Liver (tissue), 9 donors: ENCODE measurements around the gene CRB1. TPM values are rescaled to one million over a fixed set of nuclear protein-coding genes. Genes with fewer than 3 reads are reported as not detected.

Source experiments
- DNase-seq: peaks from one replicate; pipeline ENCODE4 v3.0.0-alpha.2; 2017; ENCODE audit warnings: low spot score
- H3K27ac ChIP-seq, 2 donors: one replicate each; pipeline ENCODE4 v1.7.0; 2013; ENCODE audit warnings: inconsistent platforms in 2 of 2, low read length in 2 of 2, control low read depth in 1 of 2, low read depth in 1 of 2, mild to moderate bottlenecking in 1 of 2
- H3K27me3 ChIP-seq, 4 donors: one replicate each; pipeline versions ENCODE4 v1.6.1 to v1.7.0; 2013; ENCODE audit warnings: low read length in 3 of 4, inconsistent platforms in 1 of 4, mild to moderate bottlenecking in 1 of 4, moderate library complexity in 1 of 4; ENCODE audit not compliant: control insufficient read depth in 4 of 4, insufficient read depth in 4 of 4
- H3K36me3 ChIP-seq, 4 donors: one replicate each; pipeline versions ENCODE4 v1.6.1 to v1.7.0; 2013; ENCODE audit warnings: low read length in 3 of 4, mild to moderate bottlenecking in 3 of 4, low read depth in 1 of 4, moderate library complexity in 1 of 4; ENCODE audit not compliant: control insufficient read depth in 4 of 4, insufficient read depth in 3 of 4
- H3K4me1 ChIP-seq, 4 donors: one replicate each; pipeline versions ENCODE4 v1.6.1 to v1.7.0; 2013; ENCODE audit warnings: low read length in 3 of 4, mild to moderate bottlenecking in 3 of 4, moderate library complexity in 1 of 4; ENCODE audit not compliant: control insufficient read depth in 4 of 4, insufficient read depth in 4 of 4
- H3K4me3 ChIP-seq, 3 donors: one replicate each; pipeline versions ENCODE4 v1.6.1 to v1.7.0; 2013; ENCODE audit warnings: low read length in 3 of 3, control low read depth in 1 of 3, low read depth in 1 of 3, mild to moderate bottlenecking in 1 of 3
- H3K9ac ChIP-seq, 2 donors: one replicate each; pipeline ENCODE4 v1.7.0; 2013; ENCODE audit warnings: low read length in 2 of 2, mild to moderate bottlenecking in 2 of 2, moderate library complexity in 2 of 2, control low read depth in 1 of 2, low read depth in 1 of 2
- H3K9me3 ChIP-seq, 4 donors: one replicate each; pipeline versions ENCODE4 v1.6.1 to v1.7.0; 2013; ENCODE audit warnings: low read length in 3 of 4; ENCODE audit not compliant: control insufficient read depth in 4 of 4
- EGR1 ChIP-seq, 2 donors: IDR thresholded peaks; 2 replicates each; pipeline ENCODE4 v1.6.1; 2016 to 2018; ENCODE audit warnings: antibody characterized with exemption in 2 of 2, low read depth in 2 of 2
- FOXA1 ChIP-seq: IDR thresholded peaks from 2 replicates; pipeline ENCODE4 v1.6.1; 2016; ENCODE audit warnings: antibody characterized with exemption
- FOXA2 ChIP-seq: IDR thresholded peaks from 2 replicates; pipeline ENCODE4 v1.6.1; 2016; ENCODE audit warnings: antibody characterized with exemption
- GABPA ChIP-seq, 2 donors: IDR thresholded peaks in 1 of 2; conservative IDR thresholded peaks in 1 of 2; 2 replicates each; pipeline ENCODE4 v1.6.1; 2016; ENCODE audit warnings: antibody characterized with exemption in 2 of 2, mild to moderate bottlenecking in 1 of 2, moderate library complexity in 1 of 2
- HNF4A ChIP-seq, 2 donors: conservative IDR thresholded peaks; 2 replicates each; pipeline ENCODE4 v1.6.1; 2016; ENCODE audit warnings: antibody characterized with exemption in 2 of 2, mild to moderate bottlenecking in 2 of 2
- HNF4G ChIP-seq: IDR thresholded peaks from 2 replicates; pipeline ENCODE4 v1.6.1; 2016; ENCODE audit warnings: antibody characterized with exemption
- JUND ChIP-seq, 2 donors: IDR thresholded peaks; 2 replicates each; pipeline ENCODE4 v1.6.1; 2016; ENCODE audit warnings: antibody characterized with exemption in 2 of 2
- NR2F2 ChIP-seq: IDR thresholded peaks from 2 replicates; pipeline ENCODE4 v1.6.1; 2016; ENCODE audit warnings: antibody characterized with exemption
- RAD21 ChIP-seq, 2 donors: IDR thresholded peaks; 2 replicates each; pipeline ENCODE4 v1.6.1; 2016; ENCODE audit warnings: antibody characterized with exemption in 2 of 2, mild to moderate bottlenecking in 2 of 2
- RXRA ChIP-seq, 2 donors: IDR thresholded peaks; 2 replicates each; pipeline ENCODE4 v1.6.1; 2017 to 2018; ENCODE audit warnings: antibody characterized with exemption in 2 of 2, mild to moderate bottlenecking in 1 of 2
- SP1 ChIP-seq: IDR thresholded peaks from 2 replicates; pipeline ENCODE4 v1.6.1; 2018; ENCODE audit warnings: antibody characterized with exemption, mild to moderate bottlenecking
- TAF1 ChIP-seq: conservative IDR thresholded peaks from 2 replicates; pipeline ENCODE4 v1.6.1; 2016; ENCODE audit warnings: antibody characterized with exemption, mild to moderate bottlenecking
- YY1 ChIP-seq: IDR thresholded peaks from 2 replicates; pipeline ENCODE4 v1.6.1; 2016; ENCODE audit warnings: antibody characterized with exemption, mild to moderate bottlenecking
- whole genome bisulfite sequencing: extraction: QIAGEN DNeasy Blood & Tissue Kit; methylation state at CpG from one replicate; pipeline ENCODE4 v1.1.7; 2013; 5-methylcytosine and 5-hydroxymethylcytosine counted together
- polyA plus RNA-seq, 2 donors: library from polyadenylated mRNA; stranded (reverse) in 1 of 2; unstranded in 1 of 2; fragments of 200-250 nt in 1 of 2; fragments of >200 nt in 1 of 2; fragmentation: Nextera tagmentation in 1 of 2; extraction: Ambion mirVana in 1 of 2; gene quantifications; one replicate each; pipeline versions ENCODE4 v1.2.1 to v1.2.3, GENCODE V29; 2013 to 2015
- total RNA-seq, 2 donors: library from RNA; depleted of rRNA; stranded (reverse); fragments of >200 nt; gene quantifications; one replicate each; pipeline ENCODE4 v1.2.3, GENCODE V29; 2014
- TF ChIP-seq, protein P1 (sequence below): IDR thresholded peaks from 2 replicates; pipeline ENCODE4 v1.6.1; 2016; ENCODE audit warnings: antibody characterized with exemption
- TF ChIP-seq, protein P2 (sequence below): IDR thresholded peaks from 2 replicates; pipeline ENCODE4 v1.6.1; 2016; ENCODE audit warnings: antibody characterized with exemption
- TF ChIP-seq, protein P3 (sequence below): IDR thresholded peaks from 2 replicates; pipeline ENCODE4 v1.6.1; 2016; ENCODE audit warnings: antibody characterized with exemption, mild to moderate bottlenecking
- TF ChIP-seq, protein P4 (sequence below): IDR thresholded peaks from 2 replicates; pipeline ENCODE4 v1.6.1; 2016; ENCODE audit warnings: antibody characterized with exemption
- TF ChIP-seq, protein P5 (sequence below): fragments of 150-350 bp; IDR thresholded peaks from 2 replicates; pipeline ENCODE4 v1.5.1; 2017; ENCODE audit warnings: improper control_type of control experiment, low read depth, low read length; ENCODE audit not compliant: missing input control
- donor health status: healthy.
- donor health status: healthy.
- donor health status: healthy.
- donor health status: healthy.
- donor health status: healthy.

Gene CRB1
- total and polyA plus RNA-seq, 4 donors = 5.1 TPM; not detected in 3

DNA sequence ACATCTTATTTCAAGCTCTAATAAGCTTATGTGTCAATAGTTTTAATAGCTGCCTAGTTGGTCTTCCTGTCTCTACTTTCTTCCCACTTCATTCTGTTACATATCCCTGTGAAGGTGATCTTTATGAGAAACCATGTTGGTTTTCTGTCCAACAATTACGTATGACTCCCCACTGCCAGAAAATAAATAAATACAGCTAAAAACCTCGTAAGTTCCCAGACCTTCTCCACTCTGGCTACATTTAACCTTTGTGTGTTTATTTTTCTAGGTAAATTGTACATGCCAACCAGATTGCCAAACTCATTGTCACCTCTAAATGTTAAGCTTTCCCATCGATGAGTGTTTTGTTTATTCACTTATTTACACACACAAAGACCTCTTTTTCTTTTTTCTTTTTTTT is 147.2 kb downstream of the CRB1 start:
- no peak overlapping the region for H3K4me3 ChIP-seq
- DNase-seq = no peak
- H3K4me1 ChIP-seq = no peaks in the 10 kb centered on the region
- no peaks in the 10 kb centered on the region for H3K9me3 ChIP-seq
- no peak overlapping the region for H3K27ac ChIP-seq
- TF ChIP-seq, protein P1, sequence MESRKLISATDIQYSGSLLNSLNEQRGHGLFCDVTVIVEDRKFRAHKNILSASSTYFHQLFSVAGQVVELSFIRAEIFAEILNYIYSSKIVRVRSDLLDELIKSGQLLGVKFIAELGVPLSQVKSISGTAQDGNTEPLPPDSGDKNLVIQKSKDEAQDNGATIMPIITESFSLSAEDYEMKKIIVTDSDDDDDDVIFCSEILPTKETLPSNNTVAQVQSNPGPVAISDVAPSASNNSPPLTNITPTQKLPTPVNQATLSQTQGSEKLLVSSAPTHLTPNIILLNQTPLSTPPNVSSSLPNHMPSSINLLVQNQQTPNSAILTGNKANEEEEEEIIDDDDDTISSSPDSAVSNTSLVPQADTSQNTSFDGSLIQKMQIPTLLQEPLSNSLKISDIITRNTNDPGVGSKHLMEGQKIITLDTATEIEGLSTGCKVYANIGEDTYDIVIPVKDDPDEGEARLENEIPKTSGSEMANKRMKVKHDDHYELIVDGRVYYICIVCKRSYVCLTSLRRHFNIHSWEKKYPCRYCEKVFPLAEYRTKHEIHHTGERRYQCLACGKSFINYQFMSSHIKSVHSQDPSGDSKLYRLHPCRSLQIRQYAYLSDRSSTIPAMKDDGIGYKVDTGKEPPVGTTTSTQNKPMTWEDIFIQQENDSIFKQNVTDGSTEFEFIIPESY = no peak
- TF ChIP-seq SP1 (no peak), HNF4A (conservative IDR thresholded peaks at IDR 0.05) (no peak), EGR1 (IDR thresholded peaks at IDR 0.05; ENCODE audit: low read depth in 2 of 2) (no peak), GABPA (IDR thresholded peaks at IDR 0.05 in 1 of 2, conservative IDR thresholded peaks at IDR 0.05 in 1 of 2) (no peak), YY1 (no peak), FOXA1 (no peak), RAD21 (IDR thresholded peaks at IDR 0.05) (no peak), HNF4G (no peak), JUND (IDR thresholded peaks at IDR 0.05) (no peak), FOXA2 (no peak)
- TF ChIP-seq, protein P2, sequence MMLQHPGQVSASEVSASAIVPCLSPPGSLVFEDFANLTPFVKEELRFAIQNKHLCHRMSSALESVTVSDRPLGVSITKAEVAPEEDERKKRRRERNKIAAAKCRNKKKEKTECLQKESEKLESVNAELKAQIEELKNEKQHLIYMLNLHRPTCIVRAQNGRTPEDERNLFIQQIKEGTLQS = no peak
- TF ChIP-seq, protein P3, sequence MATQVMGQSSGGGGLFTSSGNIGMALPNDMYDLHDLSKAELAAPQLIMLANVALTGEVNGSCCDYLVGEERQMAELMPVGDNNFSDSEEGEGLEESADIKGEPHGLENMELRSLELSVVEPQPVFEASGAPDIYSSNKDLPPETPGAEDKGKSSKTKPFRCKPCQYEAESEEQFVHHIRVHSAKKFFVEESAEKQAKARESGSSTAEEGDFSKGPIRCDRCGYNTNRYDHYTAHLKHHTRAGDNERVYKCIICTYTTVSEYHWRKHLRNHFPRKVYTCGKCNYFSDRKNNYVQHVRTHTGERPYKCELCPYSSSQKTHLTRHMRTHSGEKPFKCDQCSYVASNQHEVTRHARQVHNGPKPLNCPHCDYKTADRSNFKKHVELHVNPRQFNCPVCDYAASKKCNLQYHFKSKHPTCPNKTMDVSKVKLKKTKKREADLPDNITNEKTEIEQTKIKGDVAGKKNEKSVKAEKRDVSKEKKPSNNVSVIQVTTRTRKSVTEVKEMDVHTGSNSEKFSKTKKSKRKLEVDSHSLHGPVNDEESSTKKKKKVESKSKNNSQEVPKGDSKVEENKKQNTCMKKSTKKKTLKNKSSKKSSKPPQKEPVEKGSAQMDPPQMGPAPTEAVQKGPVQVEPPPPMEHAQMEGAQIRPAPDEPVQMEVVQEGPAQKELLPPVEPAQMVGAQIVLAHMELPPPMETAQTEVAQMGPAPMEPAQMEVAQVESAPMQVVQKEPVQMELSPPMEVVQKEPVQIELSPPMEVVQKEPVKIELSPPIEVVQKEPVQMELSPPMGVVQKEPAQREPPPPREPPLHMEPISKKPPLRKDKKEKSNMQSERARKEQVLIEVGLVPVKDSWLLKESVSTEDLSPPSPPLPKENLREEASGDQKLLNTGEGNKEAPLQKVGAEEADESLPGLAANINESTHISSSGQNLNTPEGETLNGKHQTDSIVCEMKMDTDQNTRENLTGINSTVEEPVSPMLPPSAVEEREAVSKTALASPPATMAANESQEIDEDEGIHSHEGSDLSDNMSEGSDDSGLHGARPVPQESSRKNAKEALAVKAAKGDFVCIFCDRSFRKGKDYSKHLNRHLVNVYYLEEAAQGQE = no peak
- TF ChIP-seq, protein P4, sequence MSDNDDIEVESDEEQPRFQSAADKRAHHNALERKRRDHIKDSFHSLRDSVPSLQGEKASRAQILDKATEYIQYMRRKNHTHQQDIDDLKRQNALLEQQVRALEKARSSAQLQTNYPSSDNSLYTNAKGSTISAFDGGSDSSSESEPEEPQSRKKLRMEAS = no peak
- TF ChIP-seq, protein P5, sequence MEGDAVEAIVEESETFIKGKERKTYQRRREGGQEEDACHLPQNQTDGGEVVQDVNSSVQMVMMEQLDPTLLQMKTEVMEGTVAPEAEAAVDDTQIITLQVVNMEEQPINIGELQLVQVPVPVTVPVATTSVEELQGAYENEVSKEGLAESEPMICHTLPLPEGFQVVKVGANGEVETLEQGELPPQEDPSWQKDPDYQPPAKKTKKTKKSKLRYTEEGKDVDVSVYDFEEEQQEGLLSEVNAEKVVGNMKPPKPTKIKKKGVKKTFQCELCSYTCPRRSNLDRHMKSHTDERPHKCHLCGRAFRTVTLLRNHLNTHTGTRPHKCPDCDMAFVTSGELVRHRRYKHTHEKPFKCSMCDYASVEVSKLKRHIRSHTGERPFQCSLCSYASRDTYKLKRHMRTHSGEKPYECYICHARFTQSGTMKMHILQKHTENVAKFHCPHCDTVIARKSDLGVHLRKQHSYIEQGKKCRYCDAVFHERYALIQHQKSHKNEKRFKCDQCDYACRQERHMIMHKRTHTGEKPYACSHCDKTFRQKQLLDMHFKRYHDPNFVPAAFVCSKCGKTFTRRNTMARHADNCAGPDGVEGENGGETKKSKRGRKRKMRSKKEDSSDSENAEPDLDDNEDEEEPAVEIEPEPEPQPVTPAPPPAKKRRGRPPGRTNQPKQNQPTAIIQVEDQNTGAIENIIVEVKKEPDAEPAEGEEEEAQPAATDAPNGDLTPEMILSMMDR = no peak
- H3K9ac ChIP-seq = no peak overlapping the region
- H3K27me3 ChIP-seq = peaks cover 0 to 2% (median 0%) of the 10 kb centered on the region in 4 donors
- no peaks in the 10 kb centered on the region for H3K36me3 ChIP-seq
- whole genome bisulfite sequencing = 38% methylated on average over 3 of the region's 3 CpGs

DNA sequence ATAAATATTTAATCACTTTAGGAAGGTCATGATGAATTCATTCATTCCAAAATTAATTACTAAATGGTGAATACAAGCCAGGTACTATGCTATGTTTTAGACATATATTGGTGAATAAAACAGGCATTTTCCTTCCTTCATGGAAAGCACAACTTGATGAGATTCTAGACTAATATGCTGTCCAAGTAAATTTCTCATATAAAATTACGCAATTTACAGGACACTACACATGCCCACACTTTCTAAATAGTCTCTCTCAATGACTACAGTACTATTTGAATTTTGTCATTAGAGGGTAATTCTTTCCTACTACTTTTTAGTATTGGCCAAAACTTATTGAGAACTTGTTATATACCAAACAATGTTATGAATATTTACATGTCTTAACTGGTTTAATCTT is 150.6 kb downstream of the CRB1 start:
- H3K4me3 ChIP-seq = no peak overlapping the region
- no peak overlapping the region for H3K27ac ChIP-seq
- H3K9me3 ChIP-seq = no peaks in the 10 kb centered on the region
- H3K9ac ChIP-seq = no peak overlapping the region
- H3K4me1 ChIP-seq = no peaks in the 10 kb centered on the region
- peaks cover 0 to 2% (median 0%) of the 10 kb centered on the region in 4 donors for H3K27me3 ChIP-seq
- no peaks in the 10 kb centered on the region for H3K36me3 ChIP-seq
- WGBS = 89% methylated on average over 1 of the region's 1 CpG
- no peak for DNase-seq
- TF ChIP-seq, protein P5 = no peak
- TF ChIP-seq, protein P4 = no peak
- TF ChIP-seq, protein P3 = no peak
- TF ChIP-seq YY1 (no peak), JUND (IDR thresholded peaks at IDR 0.05) (no peak), RAD21 (IDR thresholded peaks at IDR 0.05) (no peak), FOXA2 (no peak), FOXA1 (no peak), RXRA (IDR thresholded peaks at IDR 0.05) (no peak), HNF4G (no peak), SP1 (no peak), NR2F2 (no peak), TAF1 (no peak)
